Non-pigmented ciliary epithelial cell (primary cell): ENCODE results near the gene VWA7.
A peak's percentile ranks its signal among the peaks of the same experiment; 100 is the strongest.
"Not testable (repeated sequence)": the region's sequence is repeated elsewhere in the genome, so short reads cannot be mapped to it uniquely, and the experiment has no call there.

Experiments used
- DNase-seq: peaks from one replicate; pipeline ENCODE4 v3.0.0-alpha.2; 2010; ENCODE audit warnings: low read depth

Gene VWA7

DNA sequence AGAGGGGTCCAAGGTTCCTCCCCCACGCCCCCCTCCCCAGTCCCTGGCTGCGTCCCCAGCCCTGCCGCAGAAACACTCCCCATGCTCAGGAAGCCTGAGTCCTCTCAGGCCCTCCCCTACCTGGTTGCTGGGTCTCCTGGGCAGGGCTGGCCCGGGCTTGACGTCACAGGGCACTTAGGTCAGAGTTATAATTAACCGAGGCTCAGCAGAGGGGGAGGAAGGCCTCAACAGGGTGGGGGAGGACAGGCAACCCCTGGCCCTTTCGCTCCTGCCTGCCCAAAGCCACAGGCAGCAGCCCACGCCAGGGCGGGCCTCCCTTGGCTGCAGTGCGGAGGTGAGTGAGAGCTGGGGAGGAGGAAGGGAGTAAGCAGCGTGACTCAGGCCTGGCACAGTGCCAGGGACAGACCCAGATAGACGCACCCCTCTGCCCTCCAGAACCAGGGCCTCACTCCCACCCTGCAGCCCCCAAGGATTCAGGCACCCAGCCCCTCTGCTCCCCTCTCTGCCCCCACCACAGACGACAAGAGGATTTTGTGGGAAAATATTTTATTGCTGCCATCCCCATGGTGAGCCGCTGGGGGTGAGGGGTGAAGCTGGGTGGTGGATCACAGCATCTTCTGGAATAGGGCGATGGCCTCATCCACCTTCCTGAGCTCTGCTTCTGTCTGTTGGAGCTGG lies at the start of gene VWA7:
Gene VWA7, minus strand, starts transcription at position 340 of the 678 bp plus-strand sequence. CDS start 549 bp downstream, outside the sequence.
- DNase-seq = no peak

- DNase-seq = no peak
These were observed 49.7 kb upstream of the VWA7 start for GRCh38 chr6:31826793-31827285.

DNA sequence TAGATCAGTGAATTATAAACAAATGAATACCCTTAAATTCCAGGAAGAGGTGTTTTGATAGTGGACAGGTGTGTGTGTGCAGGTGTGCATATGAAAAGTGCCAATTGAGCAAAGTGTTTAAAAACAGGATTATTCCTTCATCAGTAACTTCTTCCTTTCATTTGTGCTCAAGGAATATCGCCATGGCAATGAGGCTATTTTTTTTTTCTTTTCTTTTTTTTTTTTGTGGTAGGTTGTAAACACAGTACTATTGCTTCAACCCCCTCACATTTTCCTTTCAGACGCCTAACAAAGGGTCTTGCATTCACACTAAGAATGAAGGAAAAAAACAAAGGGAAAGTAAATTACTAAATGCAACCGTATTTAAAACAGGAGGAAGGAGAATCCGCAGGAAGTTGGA lies 48.4 kb upstream of the VWA7 start:
- no peak for DNase-seq

DNA sequence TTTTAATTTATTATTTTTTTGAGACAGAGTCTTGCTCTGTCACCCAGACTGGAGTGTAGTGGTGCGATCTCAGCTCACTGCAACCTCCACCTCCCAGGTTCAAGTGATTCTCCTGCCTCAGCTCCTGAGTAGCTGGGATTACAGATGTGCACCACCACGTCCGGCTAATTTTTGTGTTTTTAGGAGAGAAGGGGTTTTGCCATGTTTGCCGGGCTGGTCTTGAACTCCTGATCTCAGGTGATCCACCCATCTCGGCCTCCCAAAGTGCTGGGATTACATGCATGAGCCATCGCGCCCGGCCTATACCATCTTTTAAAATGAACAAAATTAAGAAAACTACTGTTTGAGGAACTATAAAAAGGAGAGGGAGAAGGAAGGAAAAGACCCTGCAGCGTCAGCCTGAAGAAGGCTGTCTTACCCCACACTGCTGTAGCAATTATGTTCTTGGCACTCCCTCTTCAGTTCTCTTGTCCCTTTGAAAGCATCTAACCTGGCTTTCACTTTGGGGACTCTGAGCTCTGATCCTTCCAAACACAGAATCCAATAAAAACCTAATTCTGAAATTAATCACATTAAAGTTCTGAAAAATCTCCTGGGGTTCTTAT lies 46.6 kb upstream of the VWA7 start:
- not testable (repeated sequence) for DNase-seq

DNA sequence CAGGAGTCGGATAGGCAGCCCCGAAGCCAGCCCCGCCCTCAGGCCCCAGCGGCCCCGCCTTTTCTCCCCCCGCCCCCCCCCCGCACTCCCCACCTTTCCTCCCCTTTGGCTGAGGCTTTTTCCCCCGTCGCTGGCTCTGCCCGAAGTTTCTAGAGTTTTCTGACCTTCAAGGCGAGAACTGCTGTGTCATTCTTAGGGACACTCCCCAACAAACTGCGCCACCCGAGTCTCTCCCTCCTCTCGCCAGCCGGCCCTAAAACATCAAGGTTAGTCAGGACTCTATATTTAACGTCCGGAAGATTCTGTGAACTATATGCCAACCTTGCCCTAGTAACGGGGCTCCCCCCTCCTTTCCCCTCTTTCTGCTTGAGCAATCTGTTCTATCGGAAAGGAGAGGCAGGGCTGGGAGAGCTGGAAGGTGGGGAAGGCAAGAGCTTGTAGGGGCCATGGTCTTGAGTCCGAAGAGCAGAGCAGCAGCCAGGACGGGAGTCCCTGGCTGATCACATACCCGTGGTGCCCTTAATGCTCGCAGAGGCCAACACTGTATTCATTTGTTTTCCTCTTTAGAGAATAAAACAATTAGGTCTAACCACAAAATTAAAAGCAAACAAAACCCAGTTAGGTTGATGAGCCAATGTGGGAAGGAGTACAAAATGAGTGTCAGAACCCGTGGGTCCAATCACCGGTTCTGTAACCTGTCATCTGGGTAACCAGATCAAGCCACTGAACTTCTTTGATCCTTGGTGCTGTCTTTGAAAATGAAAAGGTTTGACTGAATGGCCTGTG lies 45.1 kb upstream of the VWA7 start:
- no peak for DNase-seq

GRCh38 chr6:31821301-31822035 lies 44.3 kb upstream of the VWA7 start:
- DNase-seq = no peak

- DNase-seq = not testable (repeated sequence)
These were observed 43.3 kb upstream of the VWA7 start for GRCh38 chr6:31820399-31820798.

DNA sequence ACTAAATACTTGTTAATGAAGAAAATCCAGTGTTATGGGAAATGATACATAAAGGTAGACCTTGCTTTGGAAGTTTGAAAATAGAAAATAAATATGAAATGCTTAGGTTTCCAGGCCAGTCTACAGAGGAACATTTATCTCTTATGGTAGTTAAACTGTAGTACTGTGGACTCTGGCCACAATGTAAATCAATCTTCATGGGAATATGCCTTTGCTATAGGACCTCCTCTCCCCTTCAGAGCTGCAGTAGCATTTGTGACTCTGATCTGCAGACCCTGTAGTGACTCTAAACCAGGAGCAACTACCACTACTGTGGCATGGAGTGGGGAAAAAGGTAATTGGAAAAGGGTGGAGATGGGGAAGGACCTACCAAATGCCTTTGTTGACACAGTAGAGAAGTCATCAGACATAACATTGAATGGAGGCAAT lies 42.8 kb upstream of the VWA7 start:
- DNase-seq = no peak

DNA sequence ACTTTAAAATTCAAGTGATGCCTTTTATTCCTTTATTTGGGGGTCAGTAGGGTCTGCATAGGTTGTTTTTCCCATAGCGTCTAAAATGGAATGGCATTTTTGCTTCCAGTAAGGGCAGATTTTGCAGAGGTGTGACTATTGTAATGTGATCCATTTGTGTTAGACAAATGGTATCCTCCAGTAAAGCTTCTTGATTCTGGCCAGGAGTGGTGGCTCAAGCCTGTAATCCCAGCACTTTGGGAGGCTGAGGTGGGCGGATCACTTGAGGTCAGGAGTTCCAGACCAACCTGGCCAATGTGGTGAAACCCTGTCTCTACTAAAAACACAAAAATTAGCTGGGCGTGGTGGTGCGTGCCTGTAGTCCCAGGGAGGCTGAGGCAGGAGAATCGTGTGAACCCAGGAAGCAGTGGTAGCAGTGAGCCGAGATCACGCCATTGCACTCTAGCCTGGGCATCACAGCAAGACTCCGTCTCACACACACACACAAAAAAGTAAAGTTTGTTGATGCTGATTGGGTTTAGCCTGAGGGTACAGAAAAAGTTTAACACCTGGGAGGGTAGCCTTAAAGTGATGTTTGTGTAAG lies 40.9 kb upstream of the VWA7 start:
- DNase-seq = not testable (repeated sequence)

DNA sequence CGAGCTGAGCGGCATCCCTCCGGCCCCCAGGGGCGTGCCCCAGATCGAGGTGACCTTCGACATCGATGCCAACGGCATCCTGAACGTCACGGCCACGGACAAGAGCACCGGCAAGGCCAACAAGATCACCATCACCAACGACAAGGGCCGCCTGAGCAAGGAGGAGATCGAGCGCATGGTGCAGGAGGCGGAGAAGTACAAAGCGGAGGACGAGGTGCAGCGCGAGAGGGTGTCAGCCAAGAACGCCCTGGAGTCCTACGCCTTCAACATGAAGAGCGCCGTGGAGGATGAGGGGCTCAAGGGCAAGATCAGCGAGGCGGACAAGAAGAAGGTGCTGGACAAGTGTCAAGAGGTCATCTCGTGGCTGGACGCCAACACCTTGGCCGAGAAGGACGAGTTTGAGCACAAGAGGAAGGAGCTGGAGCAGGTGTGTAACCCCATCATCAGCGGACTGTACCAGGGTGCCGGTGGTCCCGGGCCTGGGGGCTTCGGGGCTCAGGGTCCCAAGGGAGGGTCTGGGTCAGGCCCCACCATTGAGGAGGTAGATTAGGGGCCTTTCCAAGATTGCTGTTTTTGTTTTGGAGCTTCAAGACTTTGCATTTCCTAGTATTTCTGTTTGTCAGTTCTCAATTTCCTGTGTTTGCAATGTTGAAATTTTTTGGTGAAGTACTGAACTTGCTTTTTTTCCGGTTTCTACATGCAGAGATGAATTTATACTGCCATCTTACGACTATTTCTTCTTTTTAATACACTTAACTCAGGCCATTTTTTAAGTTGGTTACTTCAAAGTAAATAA lies 40.2 kb upstream of the VWA7 start:
- DNase-seq = not testable (repeated sequence)

DNA sequence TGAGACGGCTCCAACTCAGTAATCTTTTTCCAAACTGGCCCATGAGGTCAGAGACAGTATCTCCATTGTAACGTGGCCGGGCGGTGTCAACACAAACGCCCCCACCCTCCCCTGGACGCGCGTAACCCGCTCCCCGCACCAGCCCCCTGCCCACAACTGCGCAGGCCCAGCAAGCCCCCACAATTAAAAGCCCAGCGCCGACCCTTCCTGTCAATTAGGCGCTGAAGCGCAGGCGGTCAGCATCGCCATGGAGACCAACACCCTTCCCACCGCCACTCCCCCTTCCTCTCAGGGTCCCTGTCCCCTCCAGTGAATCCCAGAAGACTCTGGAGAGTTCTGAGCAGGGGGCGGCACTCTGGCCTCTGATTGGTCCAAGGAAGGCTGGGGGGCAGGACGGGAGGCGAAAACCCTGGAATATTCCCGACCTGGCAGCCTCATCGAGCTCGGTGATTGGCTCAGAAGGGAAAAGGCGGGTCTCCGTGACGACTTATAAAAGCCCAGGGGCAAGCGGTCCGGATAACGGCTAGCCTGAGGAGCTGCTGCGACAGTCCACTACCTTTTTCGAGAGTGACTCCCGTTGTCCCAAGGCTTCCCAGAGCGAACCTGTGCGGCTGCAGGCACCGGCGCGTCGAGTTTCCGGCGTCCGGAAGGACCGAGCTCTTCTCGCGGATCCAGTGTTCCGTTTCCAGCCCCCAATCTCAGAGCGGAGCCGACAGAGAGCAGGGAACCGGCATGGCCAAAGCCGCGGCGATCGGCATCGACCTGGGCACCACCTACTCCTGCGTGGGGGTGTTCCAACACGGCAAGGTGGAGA lies 38.1 kb upstream of the VWA7 start, which contains the start of the genes HSPA1A and HSPA1L:
Gene HSPA1A, plus strand, starts transcription at position 519 of the 814 bp plus-strand sequence. Its CDS starts 214 bp downstream, at position 733.
Gene HSPA1L, minus strand, starts transcription at position 259 of the 814 bp plus-strand sequence. CDS start 3,311 bp downstream, outside the sequence.
- peak; percentile 83 for DNase-seq

DNA sequence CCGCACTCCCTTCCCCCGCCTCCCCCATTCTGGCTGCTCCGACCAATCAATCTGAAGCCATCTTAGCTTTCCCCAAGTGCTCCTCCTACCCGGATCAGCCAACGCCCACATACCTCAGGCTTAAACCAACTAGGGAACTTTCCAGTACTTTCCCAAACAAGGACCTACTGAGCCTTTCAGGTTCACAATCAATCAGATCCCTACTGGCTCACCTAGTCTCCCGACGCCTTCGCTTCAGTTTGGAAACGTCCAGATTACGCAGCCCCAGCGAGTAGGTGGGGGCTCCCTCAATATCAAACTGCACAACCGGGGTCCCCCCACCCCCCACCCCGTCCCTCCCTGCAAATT lies 37.5 kb upstream of the VWA7 start:
- DNase-seq = peak; percentile 94

- DNase-seq = no peak
These were observed 36.3 kb upstream of the VWA7 start for GRCh38 chr6:31813465-31813849.

GRCh38 chr6:31811645-31812044 lies 34.5 kb upstream of the VWA7 start:
- DNase-seq = no peak

GRCh38 chr6:31808599-31808998 lies 31.5 kb upstream of the VWA7 start:
- DNase-seq = not testable (repeated sequence)

DNA sequence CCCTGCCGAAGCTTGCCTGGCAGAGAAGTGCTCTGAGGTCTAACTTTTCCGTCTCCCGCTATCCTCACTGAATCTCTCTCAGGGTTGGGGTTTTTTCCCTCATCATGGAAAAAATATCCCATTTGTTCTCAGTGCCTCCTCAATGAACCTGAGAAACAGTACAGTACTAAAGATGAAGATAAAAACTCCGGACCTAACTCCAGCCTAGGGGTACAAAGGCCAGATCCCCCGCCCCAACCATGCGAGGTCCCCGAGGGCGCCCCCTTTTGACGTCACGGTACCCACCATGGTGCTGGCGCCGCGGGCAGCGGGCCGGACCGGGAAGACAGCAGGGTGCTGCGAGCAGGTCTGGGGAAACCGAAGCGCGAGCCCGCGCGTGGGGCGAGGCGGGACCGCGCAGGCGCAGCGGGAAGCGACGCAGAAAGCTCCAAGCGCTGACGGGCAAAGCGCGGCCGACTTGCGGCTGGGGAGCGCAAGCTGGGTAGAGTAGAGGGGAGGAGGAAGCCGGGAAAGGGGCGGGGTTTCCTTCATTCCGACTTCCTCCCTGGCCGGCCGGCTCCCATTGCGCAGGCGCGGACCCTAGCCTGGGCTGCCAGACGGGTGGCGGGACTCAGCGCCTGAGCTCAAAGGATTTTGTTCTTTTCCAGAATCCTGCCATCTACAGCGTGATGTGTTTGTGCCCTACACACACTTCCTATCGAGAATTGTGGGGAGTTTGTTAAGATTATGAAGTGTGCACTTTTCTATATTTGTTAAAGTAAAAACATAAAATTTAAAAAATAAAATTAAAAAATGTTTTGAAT lies 29.5 kb upstream of the VWA7 start, which contains the start of gene LSM2:
Gene LSM2, minus strand, starts transcription at position 497 of the 803 bp plus-strand sequence. Its CDS starts 209 bp downstream, at position 288.
- peak; percentile 78 for DNase-seq

DNA sequence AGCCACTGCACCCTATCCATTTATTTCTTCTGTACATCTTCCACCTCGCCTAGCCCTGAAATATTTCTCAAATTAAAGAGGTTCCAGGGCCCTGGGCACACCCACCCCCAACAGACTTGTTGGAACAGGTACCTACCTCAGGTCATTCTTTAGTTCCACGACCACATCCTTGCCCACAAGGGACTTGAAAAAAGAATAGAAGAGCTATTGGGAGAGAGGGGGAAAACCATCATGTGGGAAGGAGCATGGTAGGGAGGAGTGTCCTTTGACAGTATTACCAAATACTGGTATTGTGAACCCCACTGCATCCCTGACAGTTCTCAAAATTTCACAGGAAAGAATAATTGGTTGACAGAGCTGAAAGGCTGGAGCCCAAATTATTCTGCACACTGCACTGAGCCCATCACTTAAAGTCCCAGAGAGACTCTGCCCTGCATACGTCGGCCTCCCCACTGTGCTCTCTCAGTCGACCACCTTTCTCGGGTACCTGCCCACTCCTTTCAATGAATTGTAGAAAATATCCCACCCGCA lies 28.9 kb upstream of the VWA7 start:
- no peak for DNase-seq
